IMR-90 (cell line): ENCODE measurements around the gene MPI. TPM values are rescaled to one million over a fixed set of nuclear protein-coding genes. Genes with fewer than 3 reads are reported as not detected.
"Not testable (repeated sequence)": the region's sequence is repeated elsewhere in the genome, so short reads cannot be mapped to it uniquely, and the experiment has no call there.

Experiments
- ATAC-seq: fragments of 200-7000 bp; cut with Tn5 transposase; 2 replicates; pipeline ENCODE4 v1.9.1; 2020; ENCODE audit warnings: low read depth, mild to moderate bottlenecking, moderate library complexity
- BruUV-seq: library from RNA; stranded (reverse); fragments of 400-500 nt; replicated peaks from 2 replicates; lab custom pipeline; 2021; lab: Mats Ljungman, UMichigan
- CTCF ChIA-PET: fragments of 300-600 bp; formaldehyde crosslinking; extraction: SDS; loops from one replicate; lab custom pipeline; 2021; ENCODE audit warnings: antibody characterized with exemption; lab: Yijun Ruan, JAX
- POLR2A ChIA-PET: fragments of 300-600 bp; sonication (Branson Sonifier 250); formaldehyde crosslinking; loops from one replicate; lab custom pipeline; 2022; ENCODE audit warnings: antibody characterized with exemption; ENCODE audit not compliant: unreplicated experiment; lab: Charles Lee
- DNase-seq: peaks from one replicate; pipeline ENCODE4 v3.0.0; 2013
- H2AFZ ChIP-seq: replicated peaks from 2 replicates; pipeline ENCODE3; 2013; ENCODE audit warnings: low read length, mild to moderate bottlenecking; ENCODE audit not compliant: poor library complexity
- H2AK5ac ChIP-seq: 2 replicates; pipeline ENCODE4 v1.6.1; 2013; ENCODE audit warnings: low read depth, low read length, inconsistent platforms
- H2AK9ac ChIP-seq: replicated peaks from 2 replicates; pipeline ENCODE3; 2013; ENCODE audit warnings: mild to moderate bottlenecking, low read depth, low read length, moderate library complexity; ENCODE audit not compliant: poor library complexity
- H2BK120ac ChIP-seq: 2 replicates; pipeline ENCODE4 v1.6.1; 2013; ENCODE audit warnings: low read depth, low read length, inconsistent platforms
- H2BK15ac ChIP-seq: 3 replicates; pipeline ENCODE4 v1.6.1; 2013; ENCODE audit warnings: low read depth, low read length, inconsistent platforms
- H2BK20ac ChIP-seq: 2 replicates; pipeline ENCODE4 v1.6.1; 2013; ENCODE audit warnings: low read depth, mild to moderate bottlenecking, inconsistent platforms, low read length, moderate library complexity
- H2BK5ac ChIP-seq: 2 replicates; pipeline ENCODE4 v1.6.1; 2013; ENCODE audit warnings: mild to moderate bottlenecking, low read depth, low read length, inconsistent platforms; ENCODE audit not compliant: poor library complexity, severe bottlenecking
- H3K14ac ChIP-seq: replicated peaks from 2 replicates; pipeline ENCODE4 v1.6.1; 2013; ENCODE audit warnings: low read depth, low read length, inconsistent platforms
- H3K18ac ChIP-seq: 2 replicates; pipeline ENCODE4 v1.6.1; 2013; ENCODE audit warnings: low read depth, low read length, control low read depth
- H3K23ac ChIP-seq: 2 replicates; pipeline ENCODE4 v1.6.1; 2013; ENCODE audit warnings: low read depth, low read length, inconsistent platforms
- H3K27ac ChIP-seq: 2 replicates; pipeline ENCODE4 v1.5.1; 2013; ENCODE audit warnings: mild to moderate bottlenecking, control low read depth, low read length; ENCODE audit not compliant: insufficient read depth
- H3K27me3 ChIP-seq: 2 replicates; pipeline ENCODE4 v1.6.1; 2013; ENCODE audit warnings: low read length; ENCODE audit not compliant: control insufficient read depth, insufficient read depth
- H3K36me3 ChIP-seq: 2 replicates; pipeline ENCODE4 v1.6.1; 2013; ENCODE audit warnings: low read length, mixed read lengths; ENCODE audit not compliant: control insufficient read depth, insufficient read depth
- H3K4ac ChIP-seq: 2 replicates; pipeline ENCODE4 v1.6.1; 2013; ENCODE audit warnings: low read depth, low read length, inconsistent platforms
- H3K4me1 ChIP-seq: 2 replicates; pipeline ENCODE4 v1.6.1; 2013; ENCODE audit warnings: low read length, mixed read lengths; ENCODE audit not compliant: control insufficient read depth, insufficient read depth
- H3K4me2 ChIP-seq: 2 replicates; pipeline ENCODE4 v1.6.1; 2013; ENCODE audit warnings: low read depth, mild to moderate bottlenecking, control low read depth, low read length, moderate library complexity
- H3K4me3 ChIP-seq: 2 replicates; pipeline ENCODE4 v1.5.1; 2013; ENCODE audit warnings: low read depth, mild to moderate bottlenecking, control low read depth, low read length, moderate library complexity; ENCODE audit not compliant: insufficient read depth
- H3K56ac ChIP-seq: 2 replicates; pipeline ENCODE4 v1.6.1; 2013; ENCODE audit warnings: low read length, inconsistent platforms; ENCODE audit not compliant: insufficient read depth; ENCODE audit errors: extremely low read depth
- H3K79me1 ChIP-seq, 2 experiments: 2 replicates each; pipeline ENCODE4 v1.6.1; 2013; ENCODE audit warnings: low read length in 2 of 2, inconsistent platforms in 1 of 2, low read depth in 1 of 2
- H3K9ac ChIP-seq: 2 replicates; pipeline ENCODE4 v1.6.1; 2013; ENCODE audit warnings: low read depth, low read length, control low read depth
- H3K9me1 ChIP-seq: 2 replicates; pipeline ENCODE4 v1.6.1; 2013; ENCODE audit warnings: low read length, inconsistent platforms; ENCODE audit not compliant: insufficient read depth
- H3K9me3 ChIP-seq: 2 replicates; pipeline ENCODE4 v1.6.1; 2013; ENCODE audit warnings: low read length; ENCODE audit not compliant: control insufficient read depth, insufficient read depth
- H4K20me1 ChIP-seq: 2 replicates; pipeline ENCODE4 v1.6.1; 2013; ENCODE audit warnings: low read length, inconsistent platforms; ENCODE audit not compliant: insufficient read depth
- H4K5ac ChIP-seq: 2 replicates; pipeline ENCODE4 v1.6.1; 2013; ENCODE audit warnings: mild to moderate bottlenecking, low read depth, low read length, control low read depth
- H4K8ac ChIP-seq, 2 experiments: 2 replicates each; pipeline ENCODE4 v1.6.1; 2013; ENCODE audit warnings: low read depth in 2 of 2, low read length in 2 of 2, control low read depth in 1 of 2, inconsistent platforms in 1 of 2
- H4K91ac ChIP-seq: 2 replicates; pipeline ENCODE4 v1.6.1; 2013; ENCODE audit warnings: low read depth, low read length, inconsistent platforms; ENCODE audit not compliant: insufficient read depth
- WGBS, 2 experiments: methylation state at CpG; one replicate each; pipeline versions ENCODE4 v1.1.5 to v1.1.7; 2013; ENCODE audit warnings: missing lambda C conversion rate in 2 of 2; ENCODE audit not compliant: insufficient read length in 1 of 2; ENCODE audit errors: extremely low coverage in 2 of 2; 5-methylcytosine and 5-hydroxymethylcytosine counted together
- dilution Hi-C: fragments of 300-500 bp; cut with HindIII; formaldehyde crosslinking; loops from one replicate; pipeline ENCODE4 v1.14.3; 2018; ENCODE audit warnings: low sequenced_read_pairs; ENCODE audit not compliant: unreplicated experiment
- in situ Hi-C: fragments of 300-500 bp; cut with MboI; formaldehyde crosslinking; loops from 3 replicates; pipeline ENCODE4 v1.14.3; 2019; ENCODE audit warnings: low sequenced_read_pairs, inconsistent platforms, mixed read lengths
- intact Hi-C: fragments of 100-400 bp; cut with micrococcal nuclease; formaldehyde crosslinking; loops from 2 replicates; pipeline ENCODE4 v1.10.0; 2022
- polyA plus RNA-seq, 3 experiments: library from polyadenylated mRNA; depleted of rRNA; stranded (reverse); fragments of >200 nt; gene quantifications; 2 replicates each; pipeline ENCODE4 v1.2.3, GENCODE V29; 2012; ENCODE audit warnings: low replicate concordance in 1 of 3
- total RNA-seq: library from RNA; depleted of rRNA; stranded (reverse); fragments of >200 nt; gene quantifications from 2 replicates; pipeline ENCODE4 v1.2.3, GENCODE V29; 2012

MPI gene
- total and polyA plus RNA-seq, 2 of the 4 experiments (the other 2 are of a cell fraction), result 80.1 to 91.8 TPM

DNA sequence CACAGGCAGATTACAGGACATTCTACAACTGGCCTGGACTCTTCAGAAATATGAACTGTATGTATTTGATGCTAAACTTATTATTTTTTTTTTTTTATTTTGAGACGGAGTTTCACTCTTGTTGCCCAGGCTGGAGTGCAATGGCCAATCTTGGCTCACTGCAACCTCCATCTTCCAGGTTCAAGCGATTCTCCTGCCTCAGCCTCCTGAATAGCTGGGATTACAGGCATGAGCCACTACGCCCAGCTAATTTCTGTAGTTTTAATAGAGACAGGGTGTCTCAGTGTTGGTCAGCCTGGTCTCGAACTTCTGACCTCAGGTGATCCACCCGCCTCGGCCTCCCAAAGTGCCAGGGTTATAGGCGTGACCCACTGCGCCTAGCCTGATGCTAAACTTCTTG is 24.0 kb downstream of the MPI start:
- H3K56ac ChIP-seq, H3K9ac ChIP-seq, DNase-seq, H2BK15ac ChIP-seq, H3K14ac ChIP-seq, in situ Hi-C loops, H3K18ac ChIP-seq, BruUV-seq, H4K8ac ChIP-seq, H2AFZ ChIP-seq, H3K27me3 ChIP-seq, H3K4me2 ChIP-seq, H4K20me1 ChIP-seq, CTCF ChIA-PET, H2BK120ac ChIP-seq, H2AK5ac ChIP-seq, H2BK5ac ChIP-seq, H3K4me1 ChIP-seq, H3K4me3 ChIP-seq, H3K9me1 ChIP-seq, H4K91ac ChIP-seq, H3K4ac ChIP-seq, POLR2A ChIA-PET, H3K9me3 ChIP-seq, H3K23ac ChIP-seq, H3K27ac ChIP-seq, H4K5ac ChIP-seq, H2BK20ac ChIP-seq, intact Hi-C loops, H2AK9ac ChIP-seq, ATAC-seq, H3K79me1 ChIP-seq, dilution Hi-C loops: not testable (repeated sequence)
- peaks cover 28% of the 10 kb centered on the region for H3K36me3 ChIP-seq
- WGBS, 2 experiments, result 100% methylated on average over 2 of the region's 8 CpGs; no CpG with 5 or more reads in 1 of the 2 experiments
